PC-3 (cell line): ENCODE results near the gene SFMBT2. TPM values are rescaled to one million over a fixed set of nuclear protein-coding genes. Genes with fewer than 3 reads are reported as not detected.
A peak's percentile ranks its signal among the peaks of the same experiment; 100 is the strongest.

Source experiments
- ATAC-seq: fragments of 200-7000 bp; cut with Tn5 transposase; 2 replicates; pipeline ENCODE4 v1.9.1; 2020; ENCODE audit warnings: mild to moderate bottlenecking, moderate library complexity
- BruUV-seq: library from RNA; stranded (reverse); fragments of 400-500 nt; replicated peaks from 2 replicates; lab custom pipeline; 2021; lab: Mats Ljungman, UMichigan
- CTCF ChIA-PET: fragments of 300-600 bp; sonication (Branson Sonifier 250); formaldehyde crosslinking; loops from one replicate; lab custom pipeline; 2022; ENCODE audit warnings: antibody characterized with exemption; lab: Charles Lee
- POLR2A ChIA-PET: fragments of 300-600 bp; sonication (Branson Sonifier 250); formaldehyde crosslinking; loops from one replicate; lab custom pipeline; 2022; ENCODE audit warnings: antibody characterized with exemption; ENCODE audit not compliant: unreplicated experiment; lab: Charles Lee
- DNase-seq: peaks from one replicate; pipeline ENCODE4 v3.0.0-alpha.2; 2015
- H2AFZ ChIP-seq: fragments of 300-600 bp; sonication (generic); 2 replicates; pipeline ENCODE4 v1.6.0; 2016; ENCODE audit warnings: antibody characterized with exemption, low read length
- H3F3A ChIP-seq: fragments of 300-600 bp; sonication (generic); one replicate; pipeline ENCODE4 v1.6.0; 2017; ENCODE audit warnings: antibody characterized with exemption, low read length, control low read depth, mild to moderate bottlenecking; ENCODE audit not compliant: unreplicated experiment
- H3K27ac ChIP-seq: fragments of 300-600 bp; sonication (generic); 2 replicates; pipeline ENCODE4 v1.5.1; 2016; ENCODE audit warnings: mild to moderate bottlenecking, low read length
- H3K27me3 ChIP-seq: fragments of 300-600 bp; sonication (generic); 2 replicates; pipeline ENCODE4 v1.6.1; 2016; ENCODE audit warnings: low read length, mixed read lengths
- H3K36me3 ChIP-seq: fragments of 300-600 bp; sonication (generic); 2 replicates; pipeline ENCODE4 v1.6.1; 2016; ENCODE audit warnings: low read depth, mixed run types, low read length, mixed read lengths
- H3K4me1 ChIP-seq: fragments of 300-600 bp; sonication (generic); 2 replicates; pipeline ENCODE4 v1.5.1; 2016; ENCODE audit warnings: low read length; ENCODE audit not compliant: insufficient read depth
- H3K4me2 ChIP-seq: fragments of 300-600 bp; sonication (generic); 2 replicates; pipeline ENCODE4 v1.6.0; 2016; ENCODE audit warnings: low read length
- H3K4me3 ChIP-seq: fragments of 300-600 bp; sonication (generic); 2 replicates; pipeline ENCODE4 v1.5.1; 2016; ENCODE audit warnings: mild to moderate bottlenecking, low read length, mixed read lengths
- H3K79me2 ChIP-seq: fragments of 300-600 bp; sonication (generic); 2 replicates; pipeline ENCODE4 v1.6.1; 2017; ENCODE audit warnings: low read length, mixed read lengths
- H3K9ac ChIP-seq: fragments of 300-600 bp; sonication (generic); 2 replicates; pipeline ENCODE4 v1.6.0; 2016; ENCODE audit warnings: mild to moderate bottlenecking, low read length
- H3K9me2 ChIP-seq: fragments of 300-600 bp; sonication (generic); replicated peaks from 2 replicates; pipeline ENCODE4 v1.6.1; 2016; ENCODE audit warnings: mixed run types, low read length, mixed read lengths
- H3K9me3 ChIP-seq: fragments of 300-600 bp; sonication (generic); 2 replicates; pipeline ENCODE4 v1.6.1; 2016; ENCODE audit warnings: low read length, mixed read lengths
- H4K20me1 ChIP-seq: fragments of 300-600 bp; sonication (generic); 2 replicates; pipeline ENCODE4 v1.6.1; 2016; ENCODE audit warnings: low read length, mixed read lengths
- EZH2 ChIP-seq: fragments of 300-600 bp; sonication (generic); IDR thresholded peaks from one replicate; pipeline ENCODE4 v1.6.1; 2017; ENCODE audit warnings: antibody characterized with exemption, mild to moderate bottlenecking, low read length; ENCODE audit not compliant: unreplicated experiment
- EZH2phosphoT487 ChIP-seq: fragments of 300-600 bp; sonication (generic); IDR thresholded peaks from 2 replicates; pipeline ENCODE4 v1.6.1; 2018; ENCODE audit warnings: mild to moderate bottlenecking, antibody characterized with exemption, low read length, borderline replicate concordance
- intact Hi-C: fragments of 100-400 bp; cut with micrococcal nuclease; formaldehyde crosslinking; loops from 2 replicates; pipeline ENCODE4 v1.9.0; 2023
- total RNA-seq: library from RNA; depleted of rRNA; stranded (reverse); fragments of >200 nt; gene quantifications from 2 replicates; pipeline ENCODE4 v1.2.3, GENCODE V29; 2014
- TF ChIP-seq, protein P1 (sequence below): fragments of 300-600 bp; sonication (generic); conservative IDR thresholded peaks from 2 replicates; pipeline ENCODE4 v1.5.1; 2017; ENCODE audit warnings: antibody characterized with exemption, low read depth, mild to moderate bottlenecking, low read length

The SFMBT2 gene
- total RNA-seq, 1 experiment from 2014 or later: 1.9 TPM

DNA sequence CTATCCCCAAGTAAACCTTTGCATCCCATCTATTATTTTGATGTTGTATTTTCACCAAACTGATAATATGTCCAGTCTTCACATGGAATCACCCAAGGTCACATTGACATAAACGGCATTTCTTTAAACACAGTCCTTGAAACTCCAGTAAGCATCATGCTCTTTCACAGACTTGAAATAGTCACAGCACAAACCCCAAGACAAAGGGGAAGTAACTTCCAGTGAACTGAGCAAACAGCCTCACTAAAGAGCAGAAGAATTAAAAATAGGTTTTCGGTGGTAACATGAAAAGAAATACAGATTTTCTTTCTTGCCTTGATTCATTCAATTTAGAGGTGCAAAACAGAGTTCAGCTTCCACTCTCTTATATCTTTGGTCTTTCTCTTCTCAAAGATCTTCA is 253.7 kb downstream of the SFMBT2 start:
- no peak overlapping the region for H3K9ac ChIP-seq
- TF ChIP-seq EZH2phosphoT487 (no peak), EZH2 (no peak)
- TF ChIP-seq, protein P1, sequence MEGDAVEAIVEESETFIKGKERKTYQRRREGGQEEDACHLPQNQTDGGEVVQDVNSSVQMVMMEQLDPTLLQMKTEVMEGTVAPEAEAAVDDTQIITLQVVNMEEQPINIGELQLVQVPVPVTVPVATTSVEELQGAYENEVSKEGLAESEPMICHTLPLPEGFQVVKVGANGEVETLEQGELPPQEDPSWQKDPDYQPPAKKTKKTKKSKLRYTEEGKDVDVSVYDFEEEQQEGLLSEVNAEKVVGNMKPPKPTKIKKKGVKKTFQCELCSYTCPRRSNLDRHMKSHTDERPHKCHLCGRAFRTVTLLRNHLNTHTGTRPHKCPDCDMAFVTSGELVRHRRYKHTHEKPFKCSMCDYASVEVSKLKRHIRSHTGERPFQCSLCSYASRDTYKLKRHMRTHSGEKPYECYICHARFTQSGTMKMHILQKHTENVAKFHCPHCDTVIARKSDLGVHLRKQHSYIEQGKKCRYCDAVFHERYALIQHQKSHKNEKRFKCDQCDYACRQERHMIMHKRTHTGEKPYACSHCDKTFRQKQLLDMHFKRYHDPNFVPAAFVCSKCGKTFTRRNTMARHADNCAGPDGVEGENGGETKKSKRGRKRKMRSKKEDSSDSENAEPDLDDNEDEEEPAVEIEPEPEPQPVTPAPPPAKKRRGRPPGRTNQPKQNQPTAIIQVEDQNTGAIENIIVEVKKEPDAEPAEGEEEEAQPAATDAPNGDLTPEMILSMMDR: no peak
- H3K79me2 ChIP-seq: no peaks in the 10 kb centered on the region
- no peaks in the 10 kb centered on the region for H3K9me2 ChIP-seq
- POLR2A ChIA-PET: no interaction called here
- DNase-seq (no peak), ATAC-seq (no peak)
- no peaks in the 10 kb centered on the region for H3K36me3 ChIP-seq
- no peak overlapping the region for H2AFZ ChIP-seq
- H3K4me1 ChIP-seq: no peaks in the 10 kb centered on the region
- BruUV-seq: no TSS peak
- intact Hi-C loops: no loop called here
- H3K27ac ChIP-seq: no peak overlapping the region
- H3K4me3 ChIP-seq: no peak overlapping the region
- H3K27me3 ChIP-seq: no peaks in the 10 kb centered on the region
- H3K4me2 ChIP-seq: no peak overlapping the region
- CTCF ChIA-PET: no interaction called here
- no peaks in the 10 kb centered on the region for H3F3A ChIP-seq
- no peaks in the 10 kb centered on the region for H4K20me1 ChIP-seq
- no peaks in the 10 kb centered on the region for H3K9me3 ChIP-seq

DNA sequence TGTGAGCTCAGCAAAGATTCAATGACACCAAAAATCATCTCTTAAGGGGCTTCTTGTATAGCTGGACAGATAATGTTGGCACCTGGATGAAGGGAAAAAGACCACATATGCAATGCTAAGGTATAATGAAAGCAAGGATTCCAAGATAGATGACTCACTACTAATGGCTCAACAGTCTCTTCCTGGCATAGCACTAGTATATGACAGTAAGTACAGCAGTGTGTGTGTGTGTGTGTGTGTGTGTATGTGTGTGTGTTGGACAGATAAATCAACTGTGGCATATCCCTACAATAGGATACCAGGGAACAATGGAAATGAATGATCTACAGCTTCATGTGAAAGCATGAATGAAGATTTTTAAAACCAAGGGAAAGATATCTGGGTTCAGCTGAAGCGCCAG is 257.1 kb downstream of the SFMBT2 start:
- no peaks in the 10 kb centered on the region for H3K9me2 ChIP-seq
- no TSS peak for BruUV-seq
- ChIA-PET POLR2A (no interaction called here), CTCF (no interaction called here)
- H3K4me3 ChIP-seq: no peak overlapping the region
- ATAC-seq (no peak), DNase-seq (peak; percentile 42)
- H3F3A ChIP-seq: no peaks in the 10 kb centered on the region
- H3K4me1 ChIP-seq: no peaks in the 10 kb centered on the region
- no peaks in the 10 kb centered on the region for H4K20me1 ChIP-seq
- H3K79me2 ChIP-seq: no peaks in the 10 kb centered on the region
- TF ChIP-seq, protein P1: no peak
- TF ChIP-seq EZH2: no peak
- TF ChIP-seq EZH2phosphoT487: no peak
- H3K27ac ChIP-seq: no peak overlapping the region
- H2AFZ ChIP-seq: no peak overlapping the region
- H3K27me3 ChIP-seq: no peaks in the 10 kb centered on the region
- intact Hi-C loops: no loop called here
- H3K36me3 ChIP-seq: no peaks in the 10 kb centered on the region
- H3K4me2 ChIP-seq: no peak overlapping the region
- H3K9me3 ChIP-seq: no peaks in the 10 kb centered on the region
- no peak overlapping the region for H3K9ac ChIP-seq

DNA sequence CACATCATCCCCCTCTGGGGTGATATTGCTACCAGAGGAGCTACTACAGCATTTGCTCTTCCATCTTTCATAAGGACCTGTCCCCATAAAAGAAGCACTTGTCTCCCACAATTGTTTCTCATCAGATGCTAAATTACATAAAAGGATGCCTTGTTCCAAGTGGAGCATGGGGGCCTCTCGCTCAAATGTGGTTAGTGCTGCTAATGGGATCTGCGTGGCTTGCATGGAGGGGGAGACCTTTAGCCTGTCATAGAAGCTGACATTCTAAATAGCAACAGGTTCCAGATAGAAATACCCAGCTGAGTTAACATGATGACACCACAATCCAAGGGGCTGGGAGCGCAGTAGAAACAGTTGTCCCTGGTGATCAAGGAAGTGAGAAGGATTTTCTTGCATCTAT is 257.9 kb downstream of the SFMBT2 start:
- H3K9ac ChIP-seq: no peak overlapping the region
- no peaks in the 10 kb centered on the region for H3K79me2 ChIP-seq
- H3K4me2 ChIP-seq: no peak overlapping the region
- DNase-seq (no peak), ATAC-seq (no peak)
- H3K4me1 ChIP-seq: no peaks in the 10 kb centered on the region
- H3K27me3 ChIP-seq: no peaks in the 10 kb centered on the region
- no TSS peak for BruUV-seq
- no peaks in the 10 kb centered on the region for H3K9me2 ChIP-seq
- CTCF ChIA-PET: no interaction called here
- TF ChIP-seq, protein P1: no peak
- TF ChIP-seq EZH2 (no peak), EZH2phosphoT487 (no peak)
- no peaks in the 10 kb centered on the region for H3K9me3 ChIP-seq
- no peaks in the 10 kb centered on the region for H3K36me3 ChIP-seq
- intact Hi-C loops: no loop called here
- no peak overlapping the region for H3K4me3 ChIP-seq
- no peak overlapping the region for H2AFZ ChIP-seq
- no peaks in the 10 kb centered on the region for H4K20me1 ChIP-seq
- no peak overlapping the region for H3K27ac ChIP-seq
- POLR2A ChIA-PET: no interaction called here
- no peaks in the 10 kb centered on the region for H3F3A ChIP-seq
